NCI-H1694 treated with DMSO at 0.1 percent for 48 hours (cell line): Measurements from ENCODE around the gene RBM47.
"Not testable (repeated sequence)": the region's sequence is repeated elsewhere in the genome, so short reads cannot be mapped to it uniquely, and the experiment has no call there.

Source experiments
- DNase-seq: peaks from one replicate; lab custom pipeline; 2025; lab: John Stamatoyannopoulos, UW

The RBM47 gene

GRCh38 chr4:40486534-40486933 is 143.1 kb downstream of the RBM47 start:
- no peak for DNase-seq

GRCh38 chr4:40484346-40485090 is 145.1 kb downstream of the RBM47 start:
- DNase-seq: no peak

- no peak for DNase-seq
These were observed 146.5 kb downstream of the RBM47 start for GRCh38 chr4:40482985-40483647.

GRCh38 chr4:40481977-40482376 is 147.7 kb downstream of the RBM47 start:
- DNase-seq: no peak

- DNase-seq: no peak
These were observed 149.4 kb downstream of the RBM47 start for GRCh38 chr4:40480291-40480690.

- DNase-seq: no peak
These were observed 150.3 kb downstream of the RBM47 start for GRCh38 chr4:40479378-40479777.

- DNase-seq: no peak
These were observed 154.1 kb downstream of the RBM47 start for GRCh38 chr4:40475609-40476008.

GRCh38 chr4:40473578-40474388 is 155.9 kb downstream of the RBM47 start:
- DNase-seq: no peak

GRCh38 chr4:40471923-40472322 is 157.7 kb downstream of the RBM47 start:
- no peak for DNase-seq

GRCh38 chr4:40466789-40467188 is 162.9 kb downstream of the RBM47 start:
- no peak for DNase-seq

- no peak for DNase-seq
These were observed 167.3 kb downstream of the RBM47 start for GRCh38 chr4:40462326-40462725.

GRCh38 chr4:40461879-40462278 is 167.8 kb downstream of the RBM47 start:
- DNase-seq: no peak

- no peak for DNase-seq
These were observed 168.6 kb downstream of the RBM47 start for GRCh38 chr4:40461062-40461461.

GRCh38 chr4:40458683-40459082 is 171.0 kb downstream of the RBM47 start:
- DNase-seq: no peak

GRCh38 chr4:40458109-40458508 is 171.6 kb downstream of the RBM47 start:
- no peak for DNase-seq

GRCh38 chr4:40455340-40455902 is 174.2 kb downstream of the RBM47 start:
- no peak for DNase-seq

GRCh38 chr4:40454816-40455215 is 174.8 kb downstream of the RBM47 start:
- no peak for DNase-seq

GRCh38 chr4:40453912-40454311 is 175.8 kb downstream of the RBM47 start:
- no peak for DNase-seq

GRCh38 chr4:40448875-40449274 is 180.8 kb downstream of the RBM47 start:
- DNase-seq: no peak

GRCh38 chr4:40446839-40447238 is 182.8 kb downstream of the RBM47 start:
- DNase-seq: no peak

GRCh38 chr4:40446261-40446750 is 183.4 kb downstream of the RBM47 start:
- DNase-seq: not testable (repeated sequence)

- no peak for DNase-seq
These were observed 184.0 kb downstream of the RBM47 start for GRCh38 chr4:40445671-40446070.
